ENCODE results near the gene KCP. TPM values are rescaled to one million over a fixed set of nuclear protein-coding genes. Genes with fewer than 3 reads are reported as not detected.
A peak's percentile ranks its signal among the peaks of the same experiment; 100 is the strongest.

KCP gene
- polyA plus RNA-seq, 1 donor: 1.3 TPM

DNA sequence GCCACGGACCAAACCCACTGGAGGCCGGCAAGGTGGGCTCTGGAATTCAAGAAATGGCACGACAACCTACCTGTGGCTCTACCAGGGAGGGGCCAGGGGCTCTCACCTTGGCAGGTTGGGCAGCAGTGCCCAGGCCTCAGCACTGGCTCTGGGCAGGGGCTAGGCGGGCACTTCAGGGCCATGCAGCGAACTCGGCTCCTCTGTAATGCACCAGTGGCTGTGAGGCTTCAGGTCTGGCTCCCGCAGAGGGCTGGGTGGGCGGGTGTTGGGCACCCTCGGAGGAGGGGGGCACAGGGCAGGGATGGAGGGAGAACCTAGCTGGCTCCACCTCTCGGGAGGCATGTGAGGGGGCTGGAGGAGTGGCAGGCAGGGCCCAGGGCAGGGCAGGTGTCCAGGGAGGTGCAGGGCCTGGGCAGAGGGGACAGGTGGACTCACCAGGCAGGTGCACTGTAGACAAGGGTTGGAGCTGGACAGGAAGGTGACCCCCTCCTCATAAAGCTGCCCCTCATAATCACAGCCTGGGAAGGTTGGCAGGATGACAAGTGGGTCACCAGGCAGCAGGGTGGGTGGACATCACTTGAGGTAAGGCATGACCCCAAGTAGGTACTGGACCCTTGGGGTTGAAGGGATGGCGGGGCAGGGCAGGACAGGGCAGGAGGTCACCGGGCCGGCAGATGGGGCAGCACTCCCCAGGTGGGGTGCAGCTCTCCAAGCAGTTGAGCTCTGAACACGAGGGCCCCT is 6.7 kb downstream of the KCP start:
- no peaks in the 10 kb centered on the region for H3K9me3 ChIP-seq (ENCODE audit: control insufficient read depth, low read depth, low read length)
- WGBS (ENCODE audit: insufficient coverage, low lambda C conversion rate): 0% methylated on average over 1 of the region's 14 CpGs
- DNase-seq: no peak
- H3K4me3 ChIP-seq (ENCODE audit: low read length): no peak overlapping the region
- H3K36me3 ChIP-seq (ENCODE audit: control insufficient read depth, insufficient read depth, low read length): no peaks in the 10 kb centered on the region
- H3K27ac ChIP-seq (ENCODE audit: low read length): no peak overlapping the region
- H3K4me1 ChIP-seq (ENCODE audit: control insufficient read depth, insufficient read depth, low read length): no peaks in the 10 kb centered on the region
- H3K27me3 ChIP-seq (ENCODE audit: control insufficient read depth, insufficient read depth, low read length): peaks cover 12% of the 10 kb centered on the region

DNA sequence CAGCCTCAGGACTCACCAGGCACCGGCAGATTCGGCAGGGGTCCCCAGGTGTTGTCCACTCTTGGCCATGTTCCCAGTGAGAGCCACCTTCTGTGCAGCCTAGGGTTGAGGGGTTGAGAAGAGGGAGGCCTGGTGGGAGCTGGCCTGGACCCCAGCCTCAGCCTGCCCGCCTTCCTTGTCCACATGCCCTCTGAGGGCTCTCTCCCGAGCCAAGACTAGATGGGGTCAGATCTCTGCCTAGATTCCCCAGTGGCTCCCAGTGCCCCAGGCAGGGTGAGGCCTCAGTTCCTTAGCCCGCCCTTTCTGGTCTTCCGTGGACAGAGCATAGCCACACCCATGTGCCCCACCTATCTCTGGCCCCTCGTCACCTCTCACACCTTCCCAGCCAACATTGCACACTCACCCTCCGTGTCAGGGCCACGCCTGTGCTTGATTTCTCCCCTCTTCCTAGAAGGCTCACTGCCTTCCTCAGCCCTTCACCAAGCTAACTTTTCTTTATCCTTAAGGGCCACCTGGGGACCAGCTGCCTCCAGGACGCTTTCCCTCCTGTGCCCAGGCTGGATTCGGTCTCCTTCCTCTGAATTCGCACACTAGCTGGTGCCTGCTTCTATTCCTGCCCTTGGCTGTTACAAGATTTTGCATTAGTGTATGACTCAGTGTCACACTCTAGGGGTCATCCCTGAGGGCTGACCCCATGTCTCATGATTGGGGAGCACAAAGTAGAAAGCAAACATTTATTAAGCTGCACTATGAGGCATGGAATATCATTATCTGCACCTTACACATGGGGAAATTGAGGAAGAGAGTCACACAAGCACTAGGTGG is 7.5 kb downstream of the KCP start:
- Histone ChIP-seq H3K9me3 (ENCODE audit: control insufficient read depth, low read depth, low read length) (no peaks in the 10 kb centered on the region), H3K27me3 (ENCODE audit: control insufficient read depth, insufficient read depth, low read length) (peaks cover 6% of the 10 kb centered on the region), H3K4me3 (ENCODE audit: low read length) (no peak overlapping the region), H3K4me1 (ENCODE audit: control insufficient read depth, insufficient read depth, low read length) (no peaks in the 10 kb centered on the region), H3K36me3 (ENCODE audit: control insufficient read depth, insufficient read depth, low read length) (no peaks in the 10 kb centered on the region), H3K27ac (ENCODE audit: low read length) (no peak overlapping the region)
- DNase-seq: no peak
- no CpG with 5 or more reads among the region's 12 CpGs for WGBS (ENCODE audit: insufficient coverage, low lambda C conversion rate)

DNA sequence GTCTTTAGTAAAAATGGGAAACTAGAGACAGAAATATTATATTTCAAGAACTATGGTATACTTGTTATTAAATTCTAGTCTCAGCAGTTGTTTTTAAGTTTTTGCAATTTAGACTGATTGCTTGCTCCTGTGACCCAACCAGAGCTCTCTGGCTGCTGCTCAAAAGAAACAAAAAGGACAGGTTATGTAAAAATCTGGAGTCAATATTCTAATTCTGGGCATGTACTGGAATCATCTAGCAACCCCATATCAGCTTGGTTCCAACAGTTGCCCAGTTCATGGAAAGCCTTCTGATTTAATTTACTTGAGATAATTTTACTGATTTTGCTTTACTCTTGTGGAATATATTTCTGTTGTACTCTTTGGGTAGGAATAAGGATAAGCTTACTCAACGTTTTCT is 10.3 kb downstream of the KCP start:
- Histone ChIP-seq H3K36me3 (ENCODE audit: control insufficient read depth, insufficient read depth, low read length) (no peaks in the 10 kb centered on the region), H3K27ac (ENCODE audit: low read length) (no peak overlapping the region), H3K9me3 (ENCODE audit: control insufficient read depth, low read depth, low read length) (no peaks in the 10 kb centered on the region), H3K4me3 (ENCODE audit: low read length) (no peak overlapping the region), H3K27me3 (ENCODE audit: control insufficient read depth, insufficient read depth, low read length) (no peaks in the 10 kb centered on the region), H3K4me1 (ENCODE audit: control insufficient read depth, insufficient read depth, low read length) (no peaks in the 10 kb centered on the region)
- no CpG with 5 or more reads among the region's 1 CpG for WGBS (ENCODE audit: insufficient coverage, low lambda C conversion rate)
- no peak for DNase-seq

DNA sequence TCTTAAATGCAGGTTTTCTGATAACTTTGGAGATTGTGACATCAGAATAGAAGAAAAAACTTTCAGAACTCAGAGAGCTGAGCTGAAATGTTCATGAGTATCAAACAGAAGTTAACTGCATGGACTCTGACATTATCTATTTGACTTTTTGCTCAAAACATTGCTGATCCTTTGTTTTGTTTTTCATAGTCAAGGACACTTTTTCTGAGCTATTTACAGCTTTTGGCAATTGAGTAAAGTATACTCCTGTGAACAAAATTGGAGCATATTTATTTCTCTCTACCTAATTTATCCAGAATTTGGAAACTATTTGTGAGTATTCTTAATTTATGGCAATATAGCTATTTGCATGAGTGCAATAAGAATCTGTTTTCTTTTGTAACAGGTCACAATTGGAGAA is 11.1 kb downstream of the KCP start:
- no peak for DNase-seq
- no peak overlapping the region for H3K4me3 ChIP-seq (ENCODE audit: low read length)
- no peaks in the 10 kb centered on the region for H3K36me3 ChIP-seq (ENCODE audit: control insufficient read depth, insufficient read depth, low read length)
- H3K4me1 ChIP-seq (ENCODE audit: control insufficient read depth, insufficient read depth, low read length): no peaks in the 10 kb centered on the region
- H3K27me3 ChIP-seq (ENCODE audit: control insufficient read depth, insufficient read depth, low read length): no peaks in the 10 kb centered on the region
- no peak overlapping the region for H3K27ac ChIP-seq (ENCODE audit: low read length)
- no peaks in the 10 kb centered on the region for H3K9me3 ChIP-seq (ENCODE audit: control insufficient read depth, low read depth, low read length)

DNA sequence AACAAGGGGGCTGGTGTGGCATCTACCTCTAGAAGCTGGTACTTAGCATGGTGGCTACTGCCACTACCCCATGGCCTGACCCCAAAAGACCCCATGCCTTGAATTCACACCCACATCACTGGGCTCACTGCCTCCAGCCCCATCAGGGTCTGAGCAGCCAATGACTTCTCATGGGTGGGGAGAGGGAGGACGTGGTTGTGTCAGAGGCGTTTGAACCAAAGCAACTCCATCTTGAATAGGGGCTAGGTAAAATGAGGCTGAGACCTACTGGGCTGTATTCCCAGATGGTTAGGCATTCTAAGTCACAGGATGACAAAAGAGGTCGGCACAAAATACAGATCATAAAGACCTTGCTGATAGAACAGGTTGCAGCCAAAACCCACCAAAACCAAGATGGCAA is 15.2 kb downstream of the KCP start:
- no peaks in the 10 kb centered on the region for H3K36me3 ChIP-seq (ENCODE audit: control insufficient read depth, insufficient read depth, low read length)

DNA sequence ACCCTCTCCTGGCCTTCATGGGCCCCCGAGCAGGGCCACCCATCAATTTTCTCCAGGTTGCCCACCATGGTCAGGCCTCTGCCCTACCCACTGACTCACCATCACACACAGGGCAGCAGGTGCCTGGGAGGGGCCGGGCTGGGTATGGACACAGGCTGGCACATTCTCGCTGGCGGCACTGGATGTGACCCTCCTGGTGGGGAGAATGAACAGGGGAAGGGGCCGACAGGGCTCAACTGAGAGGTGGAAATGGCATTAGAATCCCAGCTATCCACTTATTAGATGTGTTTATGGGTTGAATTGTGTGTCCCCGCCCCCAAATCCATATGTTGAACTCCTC is 16.4 kb downstream of the KCP start:
- H3K27ac ChIP-seq (ENCODE audit: low read length): no peak overlapping the region
- peaks cover 5% of the 10 kb centered on the region for H3K4me1 ChIP-seq (ENCODE audit: control insufficient read depth, insufficient read depth, low read length)
- H3K27me3 ChIP-seq (ENCODE audit: control insufficient read depth, insufficient read depth, low read length): peaks cover 17% of the 10 kb centered on the region
- WGBS (ENCODE audit: insufficient coverage, low lambda C conversion rate): 100% methylated on average over 1 of the region's 6 CpGs
- DNase-seq: no peak
- no peaks in the 10 kb centered on the region for H3K36me3 ChIP-seq (ENCODE audit: control insufficient read depth, insufficient read depth, low read length)
- no peak overlapping the region for H3K4me3 ChIP-seq (ENCODE audit: low read length)
- no peaks in the 10 kb centered on the region for H3K9me3 ChIP-seq (ENCODE audit: control insufficient read depth, low read depth, low read length)

More for the DNA sequence above, 15.2 kb downstream of the KCP start:
- H3K9me3 ChIP-seq (ENCODE audit: control insufficient read depth, low read depth, low read length): no peaks in the 10 kb centered on the region
- no CpG with 5 or more reads among the region's 3 CpGs for WGBS (ENCODE audit: insufficient coverage, low lambda C conversion rate)
- H3K27ac ChIP-seq (ENCODE audit: low read length): no peak overlapping the region
- peaks cover 5% of the 10 kb centered on the region for H3K4me1 ChIP-seq (ENCODE audit: control insufficient read depth, insufficient read depth, low read length)
- no peak for DNase-seq
- peaks cover 13% of the 10 kb centered on the region for H3K27me3 ChIP-seq (ENCODE audit: control insufficient read depth, insufficient read depth, low read length)
- H3K4me3 ChIP-seq (ENCODE audit: low read length): no peak overlapping the region

DNA sequence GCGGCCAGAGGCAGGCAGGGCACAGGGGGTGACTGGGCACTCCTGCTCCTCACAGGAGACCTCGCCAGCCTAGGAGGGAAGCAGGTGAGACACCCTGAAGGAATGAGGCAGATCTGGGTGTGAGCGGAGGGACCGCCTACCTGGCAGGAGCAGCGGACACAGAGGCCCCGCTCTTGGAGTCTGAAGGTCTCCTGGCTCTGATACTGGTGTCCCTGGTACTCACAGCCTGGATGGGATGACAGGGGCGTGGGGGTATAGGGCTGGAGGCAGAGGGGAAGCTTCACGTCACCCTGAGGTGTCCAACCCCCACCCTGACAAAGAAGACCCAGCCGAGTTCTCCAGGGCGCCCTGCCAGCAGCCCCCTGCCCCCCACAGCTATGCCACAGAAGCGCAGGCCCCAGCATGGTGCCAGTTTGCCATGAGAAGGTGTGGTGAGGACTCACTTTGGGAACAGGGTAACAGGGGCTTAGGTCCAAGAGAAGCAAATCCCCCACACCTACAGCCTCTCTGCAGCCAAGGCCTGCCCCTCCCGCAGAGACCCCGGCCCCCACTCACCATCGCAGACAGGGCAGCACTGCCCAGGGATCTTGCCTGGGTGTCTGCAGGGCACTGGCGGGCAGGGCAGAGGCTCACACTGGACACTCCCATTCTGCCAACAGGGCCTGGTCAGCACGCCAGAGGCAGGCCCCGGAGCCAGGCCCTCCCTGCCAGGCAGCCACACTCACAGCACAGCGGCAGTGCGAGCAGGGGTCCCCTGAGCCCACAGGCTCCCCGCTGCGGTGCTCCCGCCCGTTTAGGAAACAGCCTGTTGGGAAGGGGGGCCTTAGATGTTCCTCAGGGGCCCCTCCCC is 17.0 kb downstream of the KCP start:
- peak; percentile 63 to 77 for DNase-seq
- Histone ChIP-seq H3K27me3 (ENCODE audit: control insufficient read depth, insufficient read depth, low read length) (peaks cover 17% of the 10 kb centered on the region), H3K4me1 (ENCODE audit: control insufficient read depth, insufficient read depth, low read length) (peaks cover 5% of the 10 kb centered on the region), H3K4me3 (ENCODE audit: low read length) (no peak overlapping the region), H3K27ac (ENCODE audit: low read length) (no peak overlapping the region), H3K36me3 (ENCODE audit: control insufficient read depth, insufficient read depth, low read length) (no peaks in the 10 kb centered on the region), H3K9me3 (ENCODE audit: control insufficient read depth, low read depth, low read length) (peaks cover 3% of the 10 kb centered on the region)
- WGBS (ENCODE audit: insufficient coverage, low lambda C conversion rate): no CpG with 5 or more reads among the region's 23 CpGs

DNA sequence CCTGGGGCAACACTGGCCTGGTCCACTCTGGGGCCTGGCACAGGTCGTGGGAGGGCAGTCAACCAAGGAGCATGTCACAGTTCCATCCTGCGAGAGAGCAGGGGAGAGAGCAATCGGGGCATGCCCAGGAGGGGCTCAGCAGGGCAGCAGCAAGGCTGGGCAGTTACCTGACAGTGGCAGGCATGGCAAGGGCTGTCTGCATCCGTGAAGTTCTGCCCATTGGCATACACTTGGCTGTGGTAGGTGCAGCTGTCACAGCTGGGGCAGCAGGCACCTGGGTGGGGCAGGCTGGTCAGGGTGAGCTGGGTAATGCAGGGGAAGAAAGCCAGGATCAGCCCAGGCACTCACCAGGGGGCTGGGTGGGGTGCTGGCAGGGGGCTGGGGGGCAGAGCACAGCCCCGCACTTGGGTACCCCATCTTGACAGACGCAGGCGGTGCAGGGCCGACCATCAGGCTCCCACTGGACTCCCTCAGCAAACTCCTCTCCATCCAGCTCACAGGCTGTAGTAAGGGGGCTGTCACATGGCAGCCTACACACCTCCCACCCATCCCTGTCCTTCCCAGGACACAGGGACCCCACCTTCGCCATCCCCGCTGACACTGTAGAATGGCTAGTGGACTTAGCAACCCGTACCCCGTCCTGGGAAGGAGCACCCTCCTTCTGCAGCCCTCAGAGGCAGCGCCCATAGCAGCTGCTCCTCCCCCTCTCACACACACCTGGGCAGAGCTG is 17.8 kb downstream of the KCP start:
- Histone ChIP-seq H3K4me3 (ENCODE audit: low read length) (no peak overlapping the region), H3K4me1 (ENCODE audit: control insufficient read depth, insufficient read depth, low read length) (peaks cover 5% of the 10 kb centered on the region), H3K36me3 (ENCODE audit: control insufficient read depth, insufficient read depth, low read length) (no peaks in the 10 kb centered on the region), H3K27ac (ENCODE audit: low read length) (no peak overlapping the region), H3K27me3 (ENCODE audit: control insufficient read depth, insufficient read depth, low read length) (peaks cover 17% of the 10 kb centered on the region), H3K9me3 (ENCODE audit: control insufficient read depth, low read depth, low read length) (peaks cover 10% of the 10 kb centered on the region)
- WGBS (ENCODE audit: insufficient coverage, low lambda C conversion rate): no CpG with 5 or more reads among the region's 13 CpGs
- DNase-seq: no peak

DNA sequence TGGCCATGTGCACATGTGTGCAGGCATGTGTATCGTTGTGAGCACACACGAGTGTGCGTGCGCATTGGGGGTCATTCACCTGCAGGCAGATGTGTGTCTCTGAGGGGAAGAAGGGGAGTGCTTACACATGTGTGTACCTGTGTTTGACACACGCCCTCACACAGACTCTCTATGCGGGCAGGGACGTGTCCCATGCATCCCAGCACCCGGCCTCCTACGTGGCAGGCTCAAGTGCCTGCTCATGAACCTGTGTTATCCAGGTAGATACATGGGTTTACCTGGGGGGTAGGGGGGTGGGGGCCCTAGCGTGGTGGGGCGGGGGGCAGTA is 18.6 kb downstream of the KCP start:
- Histone ChIP-seq H3K36me3 (ENCODE audit: control insufficient read depth, insufficient read depth, low read length) (no peaks in the 10 kb centered on the region), H3K27ac (ENCODE audit: low read length) (no peak overlapping the region), H3K9me3 (ENCODE audit: control insufficient read depth, low read depth, low read length) (peaks cover 12% of the 10 kb centered on the region), H3K4me1 (ENCODE audit: control insufficient read depth, insufficient read depth, low read length) (peaks cover 5% of the 10 kb centered on the region), H3K27me3 (ENCODE audit: control insufficient read depth, insufficient read depth, low read length) (peaks cover 17% of the 10 kb centered on the region), H3K4me3 (ENCODE audit: low read length) (no peak overlapping the region)
- DNase-seq: no peak
- WGBS (ENCODE audit: insufficient coverage, low lambda C conversion rate): no CpG with 5 or more reads among the region's 11 CpGs

Measured in large intestine (tissue), 3 donors.